IMR-90 (cell line): ENCODE results near the gene TPPP3. TPM values are rescaled to one million over a fixed set of nuclear protein-coding genes. Genes with fewer than 3 reads are reported as not detected.

Experiments used
- ATAC-seq: fragments of 200-7000 bp; cut with Tn5 transposase; 2 replicates; pipeline ENCODE4 v1.9.1; 2020; ENCODE audit warnings: low read depth, mild to moderate bottlenecking, moderate library complexity
- BruUV-seq: library from RNA; stranded (reverse); fragments of 400-500 nt; replicated peaks from 2 replicates; lab custom pipeline; 2021; lab: Mats Ljungman, UMichigan
- CTCF ChIA-PET: fragments of 300-600 bp; formaldehyde crosslinking; extraction: SDS; loops from one replicate; lab custom pipeline; 2021; ENCODE audit warnings: antibody characterized with exemption; lab: Yijun Ruan, JAX
- POLR2A ChIA-PET: fragments of 300-600 bp; sonication (Branson Sonifier 250); formaldehyde crosslinking; loops from one replicate; lab custom pipeline; 2022; ENCODE audit warnings: antibody characterized with exemption; ENCODE audit not compliant: unreplicated experiment; lab: Charles Lee
- DNase-seq: peaks from one replicate; pipeline ENCODE4 v3.0.0; 2013
- H2AFZ ChIP-seq: replicated peaks from 2 replicates; pipeline ENCODE3; 2013; ENCODE audit warnings: low read length, mild to moderate bottlenecking; ENCODE audit not compliant: poor library complexity
- H2AK5ac ChIP-seq: 2 replicates; pipeline ENCODE4 v1.6.1; 2013; ENCODE audit warnings: low read depth, low read length, inconsistent platforms
- H2AK9ac ChIP-seq: replicated peaks from 2 replicates; pipeline ENCODE3; 2013; ENCODE audit warnings: mild to moderate bottlenecking, low read depth, low read length, moderate library complexity; ENCODE audit not compliant: poor library complexity
- H2BK120ac ChIP-seq: 2 replicates; pipeline ENCODE4 v1.6.1; 2013; ENCODE audit warnings: low read depth, low read length, inconsistent platforms
- H2BK15ac ChIP-seq: 3 replicates; pipeline ENCODE4 v1.6.1; 2013; ENCODE audit warnings: low read depth, low read length, inconsistent platforms
- H2BK20ac ChIP-seq: 2 replicates; pipeline ENCODE4 v1.6.1; 2013; ENCODE audit warnings: low read depth, mild to moderate bottlenecking, inconsistent platforms, low read length, moderate library complexity
- H2BK5ac ChIP-seq: 2 replicates; pipeline ENCODE4 v1.6.1; 2013; ENCODE audit warnings: mild to moderate bottlenecking, low read depth, low read length, inconsistent platforms; ENCODE audit not compliant: poor library complexity, severe bottlenecking
- H3K14ac ChIP-seq: replicated peaks from 2 replicates; pipeline ENCODE4 v1.6.1; 2013; ENCODE audit warnings: low read depth, low read length, inconsistent platforms
- H3K18ac ChIP-seq: 2 replicates; pipeline ENCODE4 v1.6.1; 2013; ENCODE audit warnings: low read depth, low read length, control low read depth
- H3K23ac ChIP-seq: 2 replicates; pipeline ENCODE4 v1.6.1; 2013; ENCODE audit warnings: low read depth, low read length, inconsistent platforms
- H3K27ac ChIP-seq: 2 replicates; pipeline ENCODE4 v1.5.1; 2013; ENCODE audit warnings: mild to moderate bottlenecking, control low read depth, low read length; ENCODE audit not compliant: insufficient read depth
- H3K27me3 ChIP-seq: 2 replicates; pipeline ENCODE4 v1.6.1; 2013; ENCODE audit warnings: low read length; ENCODE audit not compliant: control insufficient read depth, insufficient read depth
- H3K36me3 ChIP-seq: 2 replicates; pipeline ENCODE4 v1.6.1; 2013; ENCODE audit warnings: low read length, mixed read lengths; ENCODE audit not compliant: control insufficient read depth, insufficient read depth
- H3K4ac ChIP-seq: 2 replicates; pipeline ENCODE4 v1.6.1; 2013; ENCODE audit warnings: low read depth, low read length, inconsistent platforms
- H3K4me1 ChIP-seq: 2 replicates; pipeline ENCODE4 v1.6.1; 2013; ENCODE audit warnings: low read length, mixed read lengths; ENCODE audit not compliant: control insufficient read depth, insufficient read depth
- H3K4me2 ChIP-seq: 2 replicates; pipeline ENCODE4 v1.6.1; 2013; ENCODE audit warnings: low read depth, mild to moderate bottlenecking, control low read depth, low read length, moderate library complexity
- H3K4me3 ChIP-seq: 2 replicates; pipeline ENCODE4 v1.5.1; 2013; ENCODE audit warnings: low read depth, mild to moderate bottlenecking, control low read depth, low read length, moderate library complexity; ENCODE audit not compliant: insufficient read depth
- H3K56ac ChIP-seq: 2 replicates; pipeline ENCODE4 v1.6.1; 2013; ENCODE audit warnings: low read length, inconsistent platforms; ENCODE audit not compliant: insufficient read depth; ENCODE audit errors: extremely low read depth
- H3K79me1 ChIP-seq, 2 experiments: 2 replicates each; pipeline ENCODE4 v1.6.1; 2013; ENCODE audit warnings: low read length in 2 of 2, inconsistent platforms in 1 of 2, low read depth in 1 of 2
- H3K9ac ChIP-seq: 2 replicates; pipeline ENCODE4 v1.6.1; 2013; ENCODE audit warnings: low read depth, low read length, control low read depth
- H3K9me1 ChIP-seq: 2 replicates; pipeline ENCODE4 v1.6.1; 2013; ENCODE audit warnings: low read length, inconsistent platforms; ENCODE audit not compliant: insufficient read depth
- H3K9me3 ChIP-seq: 2 replicates; pipeline ENCODE4 v1.6.1; 2013; ENCODE audit warnings: low read length; ENCODE audit not compliant: control insufficient read depth, insufficient read depth
- H4K20me1 ChIP-seq: 2 replicates; pipeline ENCODE4 v1.6.1; 2013; ENCODE audit warnings: low read length, inconsistent platforms; ENCODE audit not compliant: insufficient read depth
- H4K5ac ChIP-seq: 2 replicates; pipeline ENCODE4 v1.6.1; 2013; ENCODE audit warnings: mild to moderate bottlenecking, low read depth, low read length, control low read depth
- H4K8ac ChIP-seq, 2 experiments: 2 replicates each; pipeline ENCODE4 v1.6.1; 2013; ENCODE audit warnings: low read depth in 2 of 2, low read length in 2 of 2, control low read depth in 1 of 2, inconsistent platforms in 1 of 2
- H4K91ac ChIP-seq: 2 replicates; pipeline ENCODE4 v1.6.1; 2013; ENCODE audit warnings: low read depth, low read length, inconsistent platforms; ENCODE audit not compliant: insufficient read depth
- FOS ChIP-seq: fragments of 150-350 bp; IDR thresholded peaks from 2 replicates; pipeline ENCODE4 v1.6.1; 2016; ENCODE audit warnings: low read depth, low read length
- MXI1 ChIP-seq: IDR thresholded peaks from 2 replicates; pipeline ENCODE4 v1.6.1; 2012; ENCODE audit warnings: low read depth, mild to moderate bottlenecking, low read length, moderate library complexity, borderline replicate concordance
- SMC3 ChIP-seq: fragments of 150-350 bp; IDR thresholded peaks from 2 replicates; pipeline ENCODE4 v1.6.1; 2016; ENCODE audit warnings: low read depth, mild to moderate bottlenecking, antibody characterized with exemption, low read length, moderate library complexity
- USF2 ChIP-seq: fragments of 150-350 bp; IDR thresholded peaks from 2 replicates; pipeline ENCODE4 v1.6.1; 2017; ENCODE audit warnings: mild to moderate bottlenecking, antibody characterized with exemption, low read length, low read depth
- WGBS, 2 experiments: methylation state at CpG; one replicate each; pipeline versions ENCODE4 v1.1.5 to v1.1.7; 2013; ENCODE audit warnings: missing lambda C conversion rate in 2 of 2; ENCODE audit not compliant: insufficient read length in 1 of 2; ENCODE audit errors: extremely low coverage in 2 of 2; 5-methylcytosine and 5-hydroxymethylcytosine counted together
- dilution Hi-C: fragments of 300-500 bp; cut with HindIII; formaldehyde crosslinking; loops from one replicate; pipeline ENCODE4 v1.14.3; 2018; ENCODE audit warnings: low sequenced_read_pairs; ENCODE audit not compliant: unreplicated experiment
- in situ Hi-C: fragments of 300-500 bp; cut with MboI; formaldehyde crosslinking; loops from 3 replicates; pipeline ENCODE4 v1.14.3; 2019; ENCODE audit warnings: low sequenced_read_pairs, inconsistent platforms, mixed read lengths
- intact Hi-C: fragments of 100-400 bp; cut with micrococcal nuclease; formaldehyde crosslinking; loops from 2 replicates; pipeline ENCODE4 v1.10.0; 2022
- polyA plus RNA-seq, 3 experiments: library from polyadenylated mRNA; depleted of rRNA; stranded (reverse); fragments of >200 nt; gene quantifications; 2 replicates each; pipeline ENCODE4 v1.2.3, GENCODE V29; 2012; ENCODE audit warnings: low replicate concordance in 1 of 3
- total RNA-seq: library from RNA; depleted of rRNA; stranded (reverse); fragments of >200 nt; gene quantifications from 2 replicates; pipeline ENCODE4 v1.2.3, GENCODE V29; 2012

The TPPP3 gene
- total and polyA plus RNA-seq, 2 of the 4 experiments (the other 2 are of a cell fraction) = 0.54 to 2.4 TPM

GRCh38 chr16:67424261-67424615, 30.9 kb upstream of the TPPP3 start:
- Histone ChIP-seq H2BK15ac (no peak overlapping the region), H3K4me1 (no peaks in the 10 kb centered on the region; the same call in 1 of the 2 replicates), H3K18ac (no peak overlapping the region), H3K23ac (no peak overlapping the region), H3K14ac (no peak overlapping the region), H3K27me3 (peaks cover 41% of the 10 kb centered on the region), H2BK5ac (no peak overlapping the region), H3K27ac (no peak overlapping the region), H2AK9ac (no peak overlapping the region), H3K9me1 (0 out of 2 replicates have a peak, but pooled peaks cover under 1% of the 10 kb centered on the region), H3K9me3 (no peaks in the 10 kb centered on the region), H3K36me3 (no peaks in the 10 kb centered on the region), H4K91ac (no peak overlapping the region), H2BK20ac (no peak overlapping the region), H3K4ac (no peak overlapping the region), H2AK5ac (no peak overlapping the region), H3K4me2 (no peak overlapping the region), H4K20me1 (peaks cover 4% of the 10 kb centered on the region; the same call in 1 of the 2 replicates), H3K79me1 (no peaks in the 10 kb centered on the region), H4K5ac (no peak overlapping the region), H3K56ac (no peak overlapping the region), H2AFZ (no peak overlapping the region), H3K4me3 (no peak overlapping the region), H2BK120ac (no peak overlapping the region), H3K9ac (no peak overlapping the region), H4K8ac (no peak overlapping the region)
- ChIA-PET CTCF (interaction anchor here (0.8 kb wide), 1 partner anchor 9 kb away, joined by 3 read pairs; no protein-coding TSS in a partner anchor), POLR2A (no interaction called here)
- BruUV-seq = no TSS peak
- DNase-seq (no peak), ATAC-seq (no peak)
- WGBS, 2 experiments = no CpG with 5 or more reads among the region's 5 CpGs
- in situ Hi-C loops = no loop called here
- dilution Hi-C loops = no loop called here
- TF ChIP-seq SMC3 (no peak), MXI1 (no peak), FOS (no peak), USF2 (no peak)
- intact Hi-C loops = no loop called here
